ENCODE results near the gene S100G.

DNA sequence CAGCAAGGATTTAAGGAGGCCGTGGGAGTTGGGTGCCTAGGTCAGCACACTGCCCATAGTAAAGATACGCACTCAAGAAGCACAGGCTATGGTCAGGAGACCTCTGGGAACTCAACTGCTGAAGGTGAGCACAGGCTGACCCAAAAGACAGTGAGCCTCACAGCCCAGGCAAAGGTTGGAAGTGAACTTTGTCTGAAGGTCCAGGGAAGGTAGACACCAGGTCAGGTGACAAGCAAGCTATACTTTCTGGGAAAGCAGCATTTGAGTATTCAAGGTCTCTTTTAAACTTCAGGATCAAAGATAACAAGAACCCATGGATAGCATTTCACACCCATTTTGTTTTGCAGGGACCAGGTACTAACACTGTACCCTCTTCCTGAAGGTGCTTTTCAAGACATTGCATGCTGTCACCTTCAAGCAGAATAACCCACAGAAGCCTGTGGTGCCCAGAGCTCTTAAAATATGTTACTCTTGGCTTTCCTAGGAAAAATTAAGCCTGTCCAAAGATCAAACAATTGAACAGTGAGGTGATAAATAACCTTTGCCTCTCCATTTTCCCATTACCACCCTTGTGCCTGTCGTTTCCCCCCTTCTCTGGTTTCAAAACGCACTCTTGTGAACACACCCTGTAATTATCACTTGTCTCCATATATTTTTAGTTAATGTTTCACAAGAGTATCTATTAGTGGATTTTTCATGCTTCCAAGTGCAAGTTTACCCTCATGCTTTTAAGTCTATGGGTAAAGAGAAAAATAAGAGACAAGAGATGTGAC is 3.4 kb upstream of the S100G start:
- TF ChIP-seq, protein P1, sequence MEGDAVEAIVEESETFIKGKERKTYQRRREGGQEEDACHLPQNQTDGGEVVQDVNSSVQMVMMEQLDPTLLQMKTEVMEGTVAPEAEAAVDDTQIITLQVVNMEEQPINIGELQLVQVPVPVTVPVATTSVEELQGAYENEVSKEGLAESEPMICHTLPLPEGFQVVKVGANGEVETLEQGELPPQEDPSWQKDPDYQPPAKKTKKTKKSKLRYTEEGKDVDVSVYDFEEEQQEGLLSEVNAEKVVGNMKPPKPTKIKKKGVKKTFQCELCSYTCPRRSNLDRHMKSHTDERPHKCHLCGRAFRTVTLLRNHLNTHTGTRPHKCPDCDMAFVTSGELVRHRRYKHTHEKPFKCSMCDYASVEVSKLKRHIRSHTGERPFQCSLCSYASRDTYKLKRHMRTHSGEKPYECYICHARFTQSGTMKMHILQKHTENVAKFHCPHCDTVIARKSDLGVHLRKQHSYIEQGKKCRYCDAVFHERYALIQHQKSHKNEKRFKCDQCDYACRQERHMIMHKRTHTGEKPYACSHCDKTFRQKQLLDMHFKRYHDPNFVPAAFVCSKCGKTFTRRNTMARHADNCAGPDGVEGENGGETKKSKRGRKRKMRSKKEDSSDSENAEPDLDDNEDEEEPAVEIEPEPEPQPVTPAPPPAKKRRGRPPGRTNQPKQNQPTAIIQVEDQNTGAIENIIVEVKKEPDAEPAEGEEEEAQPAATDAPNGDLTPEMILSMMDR (IDR thresholded peaks at IDR 0.05; ENCODE audit: low read length) = no peak
- TF ChIP-seq EZH2 (optimal IDR thresholded peaks at IDR 0.05; ENCODE audit: low read depth, low read length) (no peak), EZH2phosphoT487 (IDR thresholded peaks at IDR 0.05; ENCODE audit: low read length) (no peak)

Measured in MM.1S (cell line).